Body of pancreas (tissue), 4 donors: ENCODE results near the gene PCSK2. TPM values are rescaled to one million over a fixed set of nuclear protein-coding genes. Genes with fewer than 3 reads are reported as not detected.

Experiments
- ATAC-seq: fragments of 150-250 bp; one replicate; pipeline ENCODE4 v1.9.1; 2016
- DNase-seq, 4 donors: peaks; one replicate each; pipeline ENCODE4 v3.0.0-alpha.2; 2019
- H3K27ac ChIP-seq, 4 donors: fragments of 200-600 bp; sonication (generic); 1 replicate in 3 of 4; 2 replicates in 1 of 4; pipeline versions ENCODE4 v1.5.1 to v1.6.1; 2016 to 2019; ENCODE audit warnings: mild to moderate bottlenecking in 1 of 4, mixed read lengths in 1 of 4, moderate library complexity in 1 of 4
- H3K27me3 ChIP-seq, 2 donors: fragments of 200-600 bp; sonication (generic); one replicate each; pipeline ENCODE4 v1.6.0; 2016; ENCODE audit warnings: mild to moderate bottlenecking in 1 of 2
- H3K36me3 ChIP-seq, 2 donors: fragments of 200-600 bp; sonication (generic); replicated peaks in 1 of 2; 2 replicates each; pipeline ENCODE4 v1.5.1; 2016; ENCODE audit warnings: low read depth in 2 of 2; ENCODE audit not compliant: insufficient read depth in 1 of 2
- H3K4me1 ChIP-seq: fragments of 200-600 bp; sonication (generic); one replicate; pipeline ENCODE4 v1.6.0; 2016
- H3K4me3 ChIP-seq, 2 donors: fragments of 200-600 bp; sonication (generic); 1 replicate in 1 of 2; 2 replicates in 1 of 2; pipeline ENCODE4 v1.5.1; 2016 to 2019
- H3K9me3 ChIP-seq, 3 donors: fragments of 200-600 bp; sonication (generic); 1 replicate in 2 of 3; 2 replicates in 1 of 3; pipeline ENCODE4 v1.5.1; 2016
- POLR2A ChIP-seq, 3 donors: fragments of 450-650 bp; IDR thresholded peaks; one replicate each; pipeline ENCODE4 v1.6.1; 2016; ENCODE audit warnings: antibody characterized with exemption in 3 of 3, mild to moderate bottlenecking in 2 of 3
- WGBS, 2 donors: methylation state at CpG; one replicate each; pipeline ENCODE4 v1.1.5; 2017; 5-methylcytosine and 5-hydroxymethylcytosine counted together
- intact Hi-C: fragments of 100-400 bp; cut with DNase I; formaldehyde crosslinking; loops from one replicate; pipeline ENCODE4 v1.15.1; 2023
- total RNA-seq, 2 donors: library from RNA; depleted of rRNA; stranded (reverse); fragments of >200 nt; gene quantifications; one replicate each; pipeline ENCODE4 v1.1.0, GENCODE V29; 2016
- TF ChIP-seq, protein P1 (sequence below), 7 experiments: fragments of 450-650 bp in 4 of 7; fragments of 200-600 bp in 3 of 7; sonication (generic) in 3 of 7; IDR thresholded peaks; one replicate each; pipeline ENCODE4 v1.5.1; 2016 to 2019; ENCODE audit warnings: antibody characterized with exemption in 7 of 7

Gene PCSK2
- total RNA-seq, 2 donors from 2014 or later: 3.3 to 7.0 TPM

DNA sequence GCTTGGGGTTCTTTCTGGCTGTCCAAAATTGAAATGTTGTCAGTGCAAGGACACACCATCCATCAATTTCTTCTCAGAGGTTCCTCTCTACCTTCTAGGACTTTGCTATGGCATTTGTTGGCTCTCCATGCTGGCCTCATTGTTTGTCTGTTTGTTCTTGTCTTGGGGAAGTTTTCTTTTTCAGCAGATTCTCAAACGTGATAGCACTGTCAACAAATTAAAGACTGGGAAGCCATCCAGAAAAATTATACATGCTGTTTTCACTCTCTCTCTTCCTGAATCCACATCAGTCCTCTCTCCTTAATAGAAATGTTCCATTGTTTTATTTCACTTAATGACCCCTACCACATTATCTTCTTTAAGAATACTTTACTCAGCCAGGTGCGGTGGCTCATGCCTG lies 130.4 kb downstream of the PCSK2 start:
- intact Hi-C loops: no loop called here
- no peak overlapping the region for H3K27ac ChIP-seq
- H3K9me3 ChIP-seq: no peaks in the 10 kb centered on the region
- no peak for ATAC-seq
- H3K27me3 ChIP-seq: no peaks in the 10 kb centered on the region
- no peaks in the 10 kb centered on the region for H3K4me1 ChIP-seq
- no peak overlapping the region for H3K4me3 ChIP-seq
- 35 to 44% methylated on average over 2 of the region's 2 CpGs for WGBS, 2 donors
- DNase-seq: no peak
- no peaks in the 10 kb centered on the region for H3K36me3 ChIP-seq
- no peak for TF ChIP-seq POLR2A (IDR thresholded peaks at IDR 0.05)
- TF ChIP-seq, protein P1, sequence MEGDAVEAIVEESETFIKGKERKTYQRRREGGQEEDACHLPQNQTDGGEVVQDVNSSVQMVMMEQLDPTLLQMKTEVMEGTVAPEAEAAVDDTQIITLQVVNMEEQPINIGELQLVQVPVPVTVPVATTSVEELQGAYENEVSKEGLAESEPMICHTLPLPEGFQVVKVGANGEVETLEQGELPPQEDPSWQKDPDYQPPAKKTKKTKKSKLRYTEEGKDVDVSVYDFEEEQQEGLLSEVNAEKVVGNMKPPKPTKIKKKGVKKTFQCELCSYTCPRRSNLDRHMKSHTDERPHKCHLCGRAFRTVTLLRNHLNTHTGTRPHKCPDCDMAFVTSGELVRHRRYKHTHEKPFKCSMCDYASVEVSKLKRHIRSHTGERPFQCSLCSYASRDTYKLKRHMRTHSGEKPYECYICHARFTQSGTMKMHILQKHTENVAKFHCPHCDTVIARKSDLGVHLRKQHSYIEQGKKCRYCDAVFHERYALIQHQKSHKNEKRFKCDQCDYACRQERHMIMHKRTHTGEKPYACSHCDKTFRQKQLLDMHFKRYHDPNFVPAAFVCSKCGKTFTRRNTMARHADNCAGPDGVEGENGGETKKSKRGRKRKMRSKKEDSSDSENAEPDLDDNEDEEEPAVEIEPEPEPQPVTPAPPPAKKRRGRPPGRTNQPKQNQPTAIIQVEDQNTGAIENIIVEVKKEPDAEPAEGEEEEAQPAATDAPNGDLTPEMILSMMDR (IDR thresholded peaks at IDR 0.05): no peak

DNA sequence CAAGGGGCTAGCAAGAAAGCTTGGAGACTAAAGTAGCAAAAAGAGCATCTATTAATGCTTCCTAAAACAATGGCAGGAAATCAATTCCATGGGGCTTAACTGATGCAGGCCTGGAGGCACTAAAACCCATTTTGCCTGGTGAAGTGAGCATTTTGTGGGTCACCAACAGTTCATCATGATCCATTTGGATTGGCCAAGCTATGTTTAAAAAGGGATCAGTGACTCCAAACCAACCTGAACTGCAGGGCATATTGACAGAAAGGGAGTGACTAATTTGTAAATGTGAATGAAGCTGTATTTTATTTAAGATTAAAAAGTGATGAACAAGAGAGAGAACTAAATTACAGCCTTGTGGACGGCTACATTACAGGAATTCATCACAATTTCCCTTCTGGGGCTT lies 132.0 kb downstream of the PCSK2 start:
- 57 to 65% methylated on average over 1 of the region's 1 CpG for WGBS, 2 donors
- ATAC-seq (no peak), DNase-seq (no peak)
- no peaks in the 10 kb centered on the region for H3K4me1 ChIP-seq
- intact Hi-C loops: no loop called here
- no peaks in the 10 kb centered on the region for H3K27me3 ChIP-seq
- no peaks in the 10 kb centered on the region for H3K36me3 ChIP-seq
- TF ChIP-seq POLR2A (IDR thresholded peaks at IDR 0.05): no peak
- TF ChIP-seq, protein P1 (IDR thresholded peaks at IDR 0.05): no peak
- H3K27ac ChIP-seq: no peak overlapping the region
- H3K9me3 ChIP-seq: no peaks in the 10 kb centered on the region
- no peak overlapping the region for H3K4me3 ChIP-seq

DNA sequence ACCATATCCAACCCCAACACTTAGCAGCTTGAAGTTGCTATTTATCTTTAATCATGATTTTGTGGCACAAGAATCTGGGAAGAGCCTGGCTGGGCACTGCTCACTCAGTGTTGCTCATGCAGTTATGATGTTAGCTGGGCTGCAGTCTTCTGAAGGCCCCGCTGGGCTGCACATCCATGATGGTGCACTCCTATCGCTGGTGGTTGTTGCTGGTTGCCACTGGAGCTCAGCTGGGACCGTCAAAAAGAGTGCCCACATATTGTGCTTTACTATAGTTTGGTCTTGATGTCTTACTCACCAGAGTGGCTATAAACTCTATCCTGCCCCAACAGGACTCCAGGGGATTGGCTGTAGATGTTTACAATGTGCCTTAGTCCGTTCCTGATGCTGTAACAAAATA lies 137.8 kb downstream of the PCSK2 start:
- no peaks in the 10 kb centered on the region for H3K4me1 ChIP-seq
- H3K36me3 ChIP-seq: no peaks in the 10 kb centered on the region
- H3K27me3 ChIP-seq: no peaks in the 10 kb centered on the region
- WGBS, 2 donors: 78 to 85% methylated on average over 2 to 4 of the region's 4 CpGs
- H3K4me3 ChIP-seq: no peak overlapping the region
- no peak overlapping the region for H3K27ac ChIP-seq
- TF ChIP-seq POLR2A (IDR thresholded peaks at IDR 0.05): no peak
- TF ChIP-seq, protein P1 (IDR thresholded peaks at IDR 0.05): no peak
- H3K9me3 ChIP-seq: no peaks in the 10 kb centered on the region
- ATAC-seq: no peak
- intact Hi-C loops: no loop called here
- DNase-seq: no peak

DNA sequence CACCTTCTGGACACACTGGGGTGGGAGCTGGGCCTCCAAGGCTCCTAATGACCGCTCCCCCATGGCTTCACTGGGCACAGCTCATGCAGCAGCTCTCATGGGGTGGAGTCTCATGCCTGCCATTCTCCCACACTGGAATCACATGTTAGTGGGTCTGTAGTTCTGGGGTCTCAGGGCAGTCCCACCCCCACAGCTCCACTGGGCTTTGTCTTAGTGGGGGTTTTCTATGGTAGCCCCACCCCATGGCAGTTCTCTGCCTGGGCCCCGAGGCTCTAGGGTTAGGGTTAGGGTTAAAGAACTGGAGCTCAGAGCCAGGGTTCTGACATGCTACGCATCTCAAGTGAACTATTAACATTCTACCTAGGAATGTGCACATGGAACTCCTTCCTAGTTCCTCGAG lies 139.0 kb downstream of the PCSK2 start:
- no peaks in the 10 kb centered on the region for H3K4me1 ChIP-seq
- H3K27me3 ChIP-seq: no peaks in the 10 kb centered on the region
- TF ChIP-seq POLR2A (IDR thresholded peaks at IDR 0.05): no peak
- TF ChIP-seq, protein P1 (IDR thresholded peaks at IDR 0.05): no peak
- no peaks in the 10 kb centered on the region for H3K9me3 ChIP-seq
- H3K27ac ChIP-seq: no peak overlapping the region
- H3K4me3 ChIP-seq: no peak overlapping the region
- ATAC-seq (no peak), DNase-seq (no peak)
- WGBS, 2 donors: 71 to 74% methylated on average over 2 to 4 of the region's 4 CpGs
- H3K36me3 ChIP-seq: no peaks in the 10 kb centered on the region
- intact Hi-C loops: no loop called here

DNA sequence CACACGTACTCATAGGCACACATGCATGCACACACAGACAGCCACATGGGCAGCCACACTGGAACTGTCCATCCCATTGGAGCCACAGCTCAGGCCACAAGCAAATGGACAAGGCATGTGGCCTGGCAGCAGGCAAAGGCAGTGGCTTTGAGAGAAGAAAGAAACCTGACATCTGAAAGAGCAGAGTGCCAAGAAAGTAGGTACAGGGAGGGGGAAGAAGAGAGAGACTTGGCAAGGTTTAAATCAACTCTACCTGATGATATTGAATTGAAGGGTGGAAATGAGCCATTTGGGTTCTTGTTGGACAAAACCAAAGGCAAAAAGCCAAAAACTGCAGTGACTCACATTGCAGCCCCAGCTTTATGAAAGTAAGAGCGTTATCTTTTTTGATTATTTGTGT lies 142.7 kb downstream of the PCSK2 start:
- Histone ChIP-seq H3K9me3 (no peaks in the 10 kb centered on the region), H3K27ac (no peak overlapping the region), H3K36me3 (no peaks in the 10 kb centered on the region), H3K4me3 (no peak overlapping the region), H3K27me3 (no peaks in the 10 kb centered on the region), H3K4me1 (no peaks in the 10 kb centered on the region)
- TF ChIP-seq, protein P1 (IDR thresholded peaks at IDR 0.05): no peak
- no peak for TF ChIP-seq POLR2A (IDR thresholded peaks at IDR 0.05)
- ATAC-seq (no peak), DNase-seq (no peak)
- WGBS, 2 donors: 62 to 69% methylated on average over 2 of the region's 2 CpGs
- intact Hi-C loops: no loop called here
